K562 (cell line): ENCODE data around the gene PLCB1. TPM values are rescaled to one million over a fixed set of nuclear protein-coding genes. Genes with fewer than 3 reads are reported as not detected.

Experiments used
- ETV1 ChIP-seq: fragments of 450-650 bp; conservative IDR thresholded peaks from 2 replicates; pipeline ENCODE4 v1.6.1; 2016; ENCODE audit warnings: missing genetic modification characterization, control low read depth, low read depth, missing compliant biosample characterization
- polyA plus RNA-seq, 8 experiments: library from polyadenylated mRNA; depleted of rRNA in 4 of 8; stranded (reverse) in 5 of 8; unstranded in 3 of 8; fragments of >200 nt; fragmentation: Nextera tagmentation in 2 of 8; fragmentation: Illumina TruSeq in 1 of 8; extraction: Ambion mirVana in 2 of 8; extraction: Trizol in 1 of 8; gene quantifications; 2 replicates each; pipeline versions ENCODE4 v1.2.1 to v1.2.3, GENCODE V29; 2011 to 2014; ENCODE audit warnings: inconsistent platforms in 1 of 8, missing spikeins in 1 of 8
- total RNA-seq, 7 experiments: library from RNA; depleted of rRNA in 6 of 7; stranded (reverse); fragments of >200 nt in 6 of 7; fragmentation: Illumina TruSeq in 2 of 7; extraction: Trizol in 2 of 7; gene quantifications; 2 replicates each; pipeline versions ENCODE4 v1.2.1 to v1.2.3, GENCODE V29; 2011 to 2021; ENCODE audit warnings: low replicate concordance in 1 of 7
- TF ChIP-seq, protein P1 (sequence below), 3 experiments: fragments of 200-800 bp in 1 of 3; fragments of 250-450 bp in 1 of 3; fragments of 450-650 bp in 1 of 3; sonication (Bioruptor Pico) in 1 of 3; sonication (Bioruptor generic) in 1 of 3; formaldehyde crosslinking in 1 of 3; IDR thresholded peaks; 2 replicates each; pipeline versions ENCODE4 v1.6.1 to v1.8.0; 2016 to 2022; ENCODE audit warnings: mild to moderate bottlenecking in 2 of 3, missing genetic modification characterization in 2 of 3, missing compliant biosample characterization in 1 of 3, moderate library complexity in 1 of 3
- TF ChIP-seq, protein P2 (sequence below): fragments of 450-650 bp; IDR thresholded peaks from 2 replicates; pipeline ENCODE4 v1.6.1; 2016; ENCODE audit warnings: low read depth
- TF ChIP-seq, protein P3 (sequence below), 2 experiments: fragments of 200-800 bp in 1 of 2; sonication (Bioruptor generic) in 1 of 2; sonication (generic) in 1 of 2; formaldehyde crosslinking in 1 of 2; IDR thresholded peaks in 1 of 2; conservative IDR thresholded peaks in 1 of 2; 2 replicates each; pipeline versions ENCODE4 v1.5.0 to v1.6.1; 2016 to 2020; ENCODE audit warnings: missing compliant biosample characterization in 1 of 2, missing genetic modification characterization in 1 of 2, missing genetic modification reagents in 1 of 2

PLCB1 gene
- total and polyA plus RNA-seq, 9 of the 15 experiments (the other 6 are each of a cell fraction or from before 2014, with no cell fraction given), result 0.34 to 3.1 (median 1.3) TPM

DNA sequence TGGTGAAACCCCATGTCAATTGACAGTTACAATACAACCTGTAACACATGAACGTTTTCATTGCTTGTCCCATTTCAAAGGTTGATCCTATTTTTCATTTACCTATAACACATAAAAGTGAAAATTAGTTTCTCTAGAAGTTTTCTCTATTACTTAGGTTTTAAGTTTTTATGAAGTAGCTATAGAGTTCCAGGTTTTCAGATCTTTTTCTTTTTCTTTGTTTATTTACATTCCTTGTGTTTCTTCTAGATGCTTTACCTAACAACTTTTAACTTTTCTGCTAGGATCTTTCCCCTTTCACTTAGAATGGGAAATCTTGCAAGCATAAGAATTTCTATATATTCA lies 232.6 kb downstream of the PLCB1 start (continued):
- TF ChIP-seq, protein P1, sequence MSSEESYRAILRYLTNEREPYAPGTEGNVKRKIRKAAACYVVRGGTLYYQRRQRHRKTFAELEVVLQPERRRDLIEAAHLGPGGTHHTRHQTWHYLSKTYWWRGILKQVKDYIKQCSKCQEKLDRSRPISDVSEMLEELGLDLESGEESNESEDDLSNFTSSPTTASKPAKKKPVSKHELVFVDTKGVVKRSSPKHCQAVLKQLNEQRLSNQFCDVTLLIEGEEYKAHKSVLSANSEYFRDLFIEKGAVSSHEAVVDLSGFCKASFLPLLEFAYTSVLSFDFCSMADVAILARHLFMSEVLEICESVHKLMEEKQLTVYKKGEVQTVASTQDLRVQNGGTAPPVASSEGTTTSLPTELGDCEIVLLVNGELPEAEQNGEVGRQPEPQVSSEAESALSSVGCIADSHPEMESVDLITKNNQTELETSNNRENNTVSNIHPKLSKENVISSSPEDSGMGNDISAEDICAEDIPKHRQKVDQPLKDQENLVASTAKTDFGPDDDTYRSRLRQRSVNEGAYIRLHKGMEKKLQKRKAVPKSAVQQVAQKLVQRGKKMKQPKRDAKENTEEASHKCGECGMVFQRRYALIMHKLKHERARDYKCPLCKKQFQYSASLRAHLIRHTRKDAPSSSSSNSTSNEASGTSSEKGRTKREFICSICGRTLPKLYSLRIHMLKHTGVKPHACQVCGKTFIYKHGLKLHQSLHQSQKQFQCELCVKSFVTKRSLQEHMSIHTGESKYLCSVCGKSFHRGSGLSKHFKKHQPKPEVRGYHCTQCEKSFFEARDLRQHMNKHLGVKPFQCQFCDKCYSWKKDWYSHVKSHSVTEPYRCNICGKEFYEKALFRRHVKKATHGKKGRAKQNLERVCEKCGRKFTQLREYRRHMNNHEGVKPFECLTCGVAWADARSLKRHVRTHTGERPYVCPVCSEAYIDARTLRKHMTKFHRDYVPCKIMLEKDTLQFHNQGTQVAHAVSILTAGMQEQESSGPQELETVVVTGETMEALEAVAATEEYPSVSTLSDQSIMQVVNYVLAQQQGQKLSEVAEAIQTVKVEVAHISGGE (CRISPR knock-in tag; IDR thresholded peaks at IDR 0.05), result no peak
- TF ChIP-seq ETV1 (tag), result no peak
- TF ChIP-seq, protein P2, sequence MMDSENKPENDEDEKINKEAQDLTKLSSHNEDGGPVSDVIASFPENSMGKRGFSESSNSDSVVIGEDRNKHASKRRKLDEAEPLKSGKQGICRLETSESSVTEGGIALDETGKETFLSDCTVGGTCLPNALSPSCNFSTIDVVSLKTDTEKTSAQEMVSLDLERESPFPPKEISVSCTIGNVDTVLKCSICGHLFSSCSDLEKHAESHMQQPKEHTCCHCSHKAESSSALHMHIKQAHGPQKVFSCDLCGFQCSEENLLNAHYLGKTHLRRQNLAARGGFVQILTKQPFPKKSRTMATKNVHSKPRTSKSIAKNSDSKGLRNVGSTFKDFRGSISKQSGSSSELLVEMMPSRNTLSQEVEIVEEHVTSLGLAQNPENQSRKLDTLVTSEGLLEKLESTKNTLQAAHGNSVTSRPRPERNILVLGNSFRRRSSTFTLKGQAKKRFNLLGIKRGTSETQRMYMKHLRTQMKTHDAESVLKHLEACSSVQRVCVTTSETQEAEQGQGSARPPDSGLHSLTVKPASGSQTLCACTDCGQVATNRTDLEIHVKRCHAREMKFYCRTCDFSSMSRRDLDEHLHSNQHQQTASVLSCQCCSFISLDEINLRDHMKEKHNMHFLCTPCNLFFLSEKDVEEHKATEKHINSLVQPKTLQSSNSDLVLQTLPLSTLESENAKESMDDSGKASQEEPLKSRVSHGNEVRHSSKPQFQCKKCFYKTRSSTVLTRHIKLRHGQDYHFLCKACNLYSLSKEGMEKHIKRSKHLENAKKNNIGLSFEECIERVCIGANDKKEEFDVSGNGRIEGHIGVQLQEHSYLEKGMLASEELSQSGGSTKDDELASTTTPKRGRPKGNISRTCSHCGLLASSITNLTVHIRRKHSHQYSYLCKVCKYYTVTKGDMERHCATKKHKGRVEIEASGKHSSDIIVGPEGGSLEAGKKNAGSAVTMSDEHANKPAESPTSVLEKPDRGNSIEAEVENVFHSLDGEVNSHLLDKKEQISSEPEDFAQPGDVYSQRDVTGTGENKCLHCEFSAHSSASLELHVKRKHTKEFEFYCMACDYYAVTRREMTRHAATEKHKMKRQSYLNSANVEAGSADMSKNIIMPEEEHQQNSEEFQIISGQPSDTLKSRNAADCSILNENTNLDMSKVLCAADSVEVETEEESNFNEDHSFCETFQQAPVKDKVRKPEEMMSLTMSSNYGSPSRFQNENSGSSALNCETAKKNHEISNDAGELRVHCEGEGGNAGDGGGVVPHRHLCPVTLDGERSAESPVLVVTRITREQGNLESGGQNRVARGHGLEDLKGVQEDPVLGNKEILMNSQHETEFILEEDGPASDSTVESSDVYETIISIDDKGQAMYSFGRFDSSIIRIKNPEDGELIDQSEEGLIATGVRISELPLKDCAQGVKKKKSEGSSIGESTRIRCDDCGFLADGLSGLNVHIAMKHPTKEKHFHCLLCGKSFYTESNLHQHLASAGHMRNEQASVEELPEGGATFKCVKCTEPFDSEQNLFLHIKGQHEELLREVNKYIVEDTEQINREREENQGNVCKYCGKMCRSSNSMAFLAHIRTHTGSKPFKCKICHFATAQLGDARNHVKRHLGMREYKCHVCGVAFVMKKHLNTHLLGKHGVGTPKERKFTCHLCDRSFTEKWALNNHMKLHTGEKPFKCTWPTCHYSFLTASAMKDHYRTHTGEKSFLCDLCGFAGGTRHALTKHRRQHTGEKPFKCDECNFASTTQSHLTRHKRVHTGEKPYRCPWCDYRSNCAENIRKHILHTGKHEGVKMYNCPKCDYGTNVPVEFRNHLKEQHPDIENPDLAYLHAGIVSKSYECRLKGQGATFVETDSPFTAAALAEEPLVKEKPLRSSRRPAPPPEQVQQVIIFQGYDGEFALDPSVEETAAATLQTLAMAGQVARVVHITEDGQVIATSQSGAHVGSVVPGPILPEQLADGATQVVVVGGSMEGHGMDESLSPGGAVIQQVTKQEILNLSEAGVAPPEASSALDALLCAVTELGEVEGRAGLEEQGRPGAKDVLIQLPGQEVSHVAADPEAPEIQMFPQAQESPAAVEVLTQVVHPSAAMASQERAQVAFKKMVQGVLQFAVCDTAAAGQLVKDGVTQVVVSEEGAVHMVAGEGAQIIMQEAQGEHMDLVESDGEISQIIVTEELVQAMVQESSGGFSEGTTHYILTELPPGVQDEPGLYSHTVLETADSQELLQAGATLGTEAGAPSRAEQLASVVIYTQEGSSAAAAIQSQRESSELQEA, result no peak
- TF ChIP-seq, protein P3, sequence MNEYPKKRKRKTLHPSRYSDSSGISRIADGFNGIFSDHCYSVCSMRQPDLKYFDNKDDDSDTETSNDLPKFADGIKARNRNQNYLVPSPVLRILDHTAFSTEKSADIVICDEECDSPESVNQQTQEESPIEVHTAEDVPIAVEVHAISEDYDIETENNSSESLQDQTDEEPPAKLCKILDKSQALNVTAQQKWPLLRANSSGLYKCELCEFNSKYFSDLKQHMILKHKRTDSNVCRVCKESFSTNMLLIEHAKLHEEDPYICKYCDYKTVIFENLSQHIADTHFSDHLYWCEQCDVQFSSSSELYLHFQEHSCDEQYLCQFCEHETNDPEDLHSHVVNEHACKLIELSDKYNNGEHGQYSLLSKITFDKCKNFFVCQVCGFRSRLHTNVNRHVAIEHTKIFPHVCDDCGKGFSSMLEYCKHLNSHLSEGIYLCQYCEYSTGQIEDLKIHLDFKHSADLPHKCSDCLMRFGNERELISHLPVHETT (CRISPR knock-in tag; conservative IDR thresholded peaks at IDR 0.05 in 1 of 2, IDR thresholded peaks at IDR 0.05 in 1 of 2), result no peak
